Loucy (cell line): ENCODE measurements around the gene PRAMEF14.
"Not testable (repeated sequence)": the region's sequence is repeated elsewhere in the genome, so short reads cannot be mapped to it uniquely, and the experiment has no call there.

Experiments
- EZH2phosphoT487 ChIP-seq: fragments of 200-600 bp; IDR thresholded peaks from 2 replicates; pipeline ENCODE4 v1.6.1; 2018; ENCODE audit warnings: antibody characterized with exemption, mild to moderate bottlenecking, moderate library complexity, borderline replicate concordance
- TF ChIP-seq, protein P1 (sequence below): fragments of 200-600 bp; sonication (generic); conservative IDR thresholded peaks from 2 replicates; pipeline ENCODE4 v1.5.1; 2014; ENCODE audit warnings: mild to moderate bottlenecking, antibody characterized with exemption, low read length

DNA sequence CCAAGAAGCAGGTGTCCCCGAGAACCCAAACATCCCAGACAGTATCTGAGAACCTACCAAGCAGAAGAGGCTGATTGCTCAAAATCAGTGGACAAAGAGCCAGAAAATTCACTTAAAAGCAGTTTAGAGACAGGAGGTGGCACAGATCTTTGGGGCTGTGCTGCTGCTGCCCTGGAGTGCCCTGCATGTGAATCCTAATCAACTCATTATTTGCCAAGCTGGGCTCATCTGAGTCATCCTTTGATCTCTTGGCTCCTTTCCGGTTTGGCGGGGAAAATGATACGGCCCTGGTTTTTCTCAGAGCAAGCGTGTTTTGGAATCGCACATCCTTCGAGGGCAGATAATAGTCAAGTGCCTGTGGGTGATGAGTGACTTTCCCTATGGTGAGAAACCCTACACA, 15.4 kb upstream of the PRAMEF14 start:
- TF ChIP-seq, protein P1, sequence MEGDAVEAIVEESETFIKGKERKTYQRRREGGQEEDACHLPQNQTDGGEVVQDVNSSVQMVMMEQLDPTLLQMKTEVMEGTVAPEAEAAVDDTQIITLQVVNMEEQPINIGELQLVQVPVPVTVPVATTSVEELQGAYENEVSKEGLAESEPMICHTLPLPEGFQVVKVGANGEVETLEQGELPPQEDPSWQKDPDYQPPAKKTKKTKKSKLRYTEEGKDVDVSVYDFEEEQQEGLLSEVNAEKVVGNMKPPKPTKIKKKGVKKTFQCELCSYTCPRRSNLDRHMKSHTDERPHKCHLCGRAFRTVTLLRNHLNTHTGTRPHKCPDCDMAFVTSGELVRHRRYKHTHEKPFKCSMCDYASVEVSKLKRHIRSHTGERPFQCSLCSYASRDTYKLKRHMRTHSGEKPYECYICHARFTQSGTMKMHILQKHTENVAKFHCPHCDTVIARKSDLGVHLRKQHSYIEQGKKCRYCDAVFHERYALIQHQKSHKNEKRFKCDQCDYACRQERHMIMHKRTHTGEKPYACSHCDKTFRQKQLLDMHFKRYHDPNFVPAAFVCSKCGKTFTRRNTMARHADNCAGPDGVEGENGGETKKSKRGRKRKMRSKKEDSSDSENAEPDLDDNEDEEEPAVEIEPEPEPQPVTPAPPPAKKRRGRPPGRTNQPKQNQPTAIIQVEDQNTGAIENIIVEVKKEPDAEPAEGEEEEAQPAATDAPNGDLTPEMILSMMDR = not testable (repeated sequence)
- not testable (repeated sequence) for TF ChIP-seq EZH2phosphoT487
